Activated CD4-positive, alpha-beta T cell treated with anti-CD3 and anti-CD28 coated beads, Interleukin-2, amount 10 ng/mL, durations not matched to agents 24 days and 14 days (primary cell): ENCODE data around the gene METTL21A. TPM values are rescaled to one million over a fixed set of nuclear protein-coding genes. Genes with fewer than 3 reads are reported as not detected.
"Not testable (repeated sequence)": the region's sequence is repeated elsewhere in the genome, so short reads cannot be mapped to it uniquely, and the experiment has no call there.

Source experiments
- DNase-seq: peaks from one replicate; pipeline ENCODE4 v3.0.0; 2022
- H3K27ac Mint-ChIP-seq: one replicate; pipeline ENCODE4 v1.8.0; 2022; ENCODE audit warnings: mild to moderate bottlenecking, mixed read lengths
- H3K27me3 Mint-ChIP-seq: one replicate; pipeline ENCODE4 v1.8.0; 2022; ENCODE audit warnings: mixed read lengths
- H3K36me3 Mint-ChIP-seq: one replicate; pipeline ENCODE4 v1.8.0; 2022; ENCODE audit warnings: low read depth, mild to moderate bottlenecking, mixed read lengths
- H3K4me1 Mint-ChIP-seq: one replicate; pipeline ENCODE4 v1.8.0; 2021; ENCODE audit warnings: mixed read lengths
- H3K4me3 Mint-ChIP-seq: one replicate; pipeline ENCODE4 v1.8.0; 2022; ENCODE audit warnings: mild to moderate bottlenecking, moderate library complexity, mixed read lengths
- H3K9me3 Mint-ChIP-seq: one replicate; pipeline ENCODE4 v1.8.0; 2021; ENCODE audit warnings: mixed read lengths
- intact Hi-C: fragments of 100-400 bp; cut with micrococcal nuclease; formaldehyde crosslinking; loops from one replicate; pipeline ENCODE4 v1.15.1; 2023
- total RNA-seq: library from RNA; stranded (reverse); gene quantifications from 2 replicates; pipeline ENCODE4 v1.2.3, GENCODE V29; 2022

Gene METTL21A
- total RNA-seq, 1 donor from 2014 or later: 42.6 TPM

- H3K36me3 Mint-ChIP-seq, H3K4me3 Mint-ChIP-seq, H3K9me3 Mint-ChIP-seq, intact Hi-C loops, H3K27ac Mint-ChIP-seq, DNase-seq, H3K4me1 Mint-ChIP-seq, H3K27me3 Mint-ChIP-seq: not testable (repeated sequence)
Measured at GRCh38 chr2:207639288-207639687, 14.1 kb upstream of the METTL21A start.

DNA sequence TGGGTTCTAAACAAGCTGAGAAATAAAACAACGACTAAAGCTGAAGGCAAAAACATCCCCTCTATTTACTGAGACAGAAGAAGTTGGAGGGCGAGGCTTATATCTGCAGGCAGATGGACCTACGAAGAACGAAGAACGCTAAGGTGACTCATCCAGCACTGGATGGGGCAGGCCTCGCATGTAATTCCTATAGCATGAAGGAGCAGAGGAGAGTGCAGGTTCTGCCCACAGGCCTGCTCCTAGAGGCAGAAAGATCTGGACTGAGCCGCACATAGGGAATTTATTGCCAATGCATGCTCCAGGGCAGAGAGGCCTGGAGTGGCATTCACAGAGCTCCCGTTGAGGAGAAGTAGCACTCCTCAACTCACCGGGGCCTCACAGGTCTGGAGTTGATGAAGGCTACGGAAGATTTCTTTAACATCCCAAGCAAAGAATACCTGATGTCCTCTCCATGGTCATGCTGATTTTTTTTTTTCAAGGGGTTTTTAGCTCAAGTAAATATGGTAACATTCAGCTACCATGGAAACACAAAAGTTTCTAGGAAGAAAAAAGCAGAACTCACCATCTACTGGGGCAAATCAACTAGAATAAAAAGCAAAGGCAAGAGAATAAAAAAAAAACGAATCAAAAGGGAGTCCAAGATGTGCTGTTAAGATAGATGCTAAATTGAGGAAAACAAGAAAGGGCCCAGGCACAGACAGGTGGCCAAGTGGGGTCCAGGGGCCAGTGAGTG is 10.4 kb upstream of the METTL21A start:
- Mint-ChIP-seq H3K27me3 (peaks cover 4% of the 10 kb centered on the region), H3K4me3 (no peak overlapping the region), H3K9me3 (no peaks in the 10 kb centered on the region), H3K36me3 (no peaks in the 10 kb centered on the region), H3K27ac (no peak overlapping the region), H3K4me1 (peaks cover 7% of the 10 kb centered on the region)
- DNase-seq: no peak
- intact Hi-C loops: no loop called here

DNA sequence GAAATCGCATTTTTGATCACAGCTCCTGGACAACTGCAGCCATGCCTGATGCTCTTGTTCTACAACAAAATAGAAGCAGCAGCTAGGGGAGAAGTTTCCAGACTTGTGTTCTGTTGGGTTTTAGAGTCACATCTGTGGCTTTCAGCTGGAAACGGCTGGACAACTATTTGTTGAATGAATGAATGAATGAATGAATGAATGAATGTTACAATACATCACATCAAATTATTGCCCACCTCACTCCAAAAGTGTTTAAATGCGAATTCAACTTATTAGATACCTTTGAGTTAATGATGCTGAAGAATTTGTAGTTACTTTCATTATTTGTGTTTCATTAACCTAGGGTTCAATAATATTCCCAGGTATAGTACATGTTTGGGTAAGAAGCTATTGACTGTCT is 8.5 kb upstream of the METTL21A start:
- DNase-seq: no peak
- Mint-ChIP-seq H3K27me3 (peaks cover 4% of the 10 kb centered on the region), H3K4me3 (no peak overlapping the region), H3K36me3 (no peaks in the 10 kb centered on the region), H3K9me3 (no peaks in the 10 kb centered on the region), H3K27ac (no peak overlapping the region), H3K4me1 (peaks cover 7% of the 10 kb centered on the region)
- intact Hi-C loops: no loop called here

DNA sequence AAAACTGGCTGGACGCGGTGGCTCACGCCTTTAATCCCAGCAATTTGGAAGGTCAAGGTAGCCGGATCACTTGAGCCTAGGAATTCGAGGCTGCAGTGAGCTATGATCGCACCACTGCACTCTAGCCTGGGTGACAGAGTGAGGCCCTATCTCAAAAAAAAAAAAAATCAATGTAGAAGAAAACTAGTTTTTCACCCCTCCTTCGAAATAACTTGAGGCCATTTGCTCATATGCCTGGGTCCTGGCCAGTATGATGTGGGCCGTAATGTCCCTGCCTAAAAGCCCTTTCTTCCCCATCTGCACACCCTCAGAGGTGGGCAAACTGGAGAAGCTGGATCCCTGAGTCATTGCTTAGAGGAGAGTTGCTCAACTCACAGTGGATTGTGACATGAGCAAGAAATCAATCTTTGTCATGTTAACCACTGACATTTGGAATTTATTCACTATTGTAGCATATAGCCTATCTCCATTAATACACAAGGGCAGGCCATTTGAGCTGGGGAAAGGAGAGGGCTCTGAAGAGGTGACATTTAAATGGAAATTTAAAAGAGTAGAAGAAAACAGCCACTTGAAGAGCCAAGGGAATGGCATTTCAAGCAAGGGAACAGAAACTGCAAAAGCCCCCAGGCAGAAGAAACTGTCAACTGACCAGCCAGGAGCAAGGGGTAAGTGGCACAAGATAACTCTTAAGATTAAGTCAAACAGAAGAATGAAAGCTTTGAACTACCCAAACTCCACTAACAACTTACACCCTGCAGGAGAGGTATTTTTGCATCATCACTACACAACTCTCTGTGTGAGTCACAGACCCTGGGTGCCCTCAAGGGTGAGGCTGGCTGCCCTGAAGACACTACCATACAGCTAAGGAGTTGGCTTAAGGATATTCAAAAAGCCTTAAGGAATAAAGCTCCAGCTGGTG is 7.6 kb upstream of the METTL21A start:
- intact Hi-C loops: no loop called here
- peaks cover 8% of the 10 kb centered on the region for H3K4me1 Mint-ChIP-seq
- no peak for DNase-seq
- H3K27ac Mint-ChIP-seq: peak overlapping the region; percentile 43
- no peaks in the 10 kb centered on the region for H3K36me3 Mint-ChIP-seq
- H3K27me3 Mint-ChIP-seq: peaks cover 4% of the 10 kb centered on the region
- no peaks in the 10 kb centered on the region for H3K9me3 Mint-ChIP-seq
- no peak overlapping the region for H3K4me3 Mint-ChIP-seq

DNA sequence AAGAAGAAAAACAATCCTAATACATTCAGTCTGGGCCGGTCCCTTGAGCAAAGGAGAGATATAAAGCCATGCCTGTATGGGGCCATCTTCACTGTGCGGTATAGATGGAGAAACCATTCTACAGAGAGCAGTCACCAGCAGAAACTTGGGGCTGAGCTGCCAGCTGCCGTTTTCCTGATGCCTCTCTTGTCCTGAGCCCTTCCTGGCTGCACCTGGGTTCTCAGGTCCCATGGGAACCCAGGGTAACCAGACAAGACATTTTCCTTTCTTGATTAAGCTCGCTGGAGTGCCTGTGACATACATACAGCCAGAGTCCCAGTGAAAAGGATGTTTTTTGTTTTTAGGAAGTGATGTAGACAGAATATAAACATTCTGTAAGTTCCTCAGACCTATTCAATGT is 5.3 kb upstream of the METTL21A start:
- Mint-ChIP-seq H3K4me1 (peaks cover 16% of the 10 kb centered on the region), H3K27me3 (peaks cover 4% of the 10 kb centered on the region), H3K36me3 (no peaks in the 10 kb centered on the region), H3K27ac (no peak overlapping the region), H3K4me3 (no peak overlapping the region), H3K9me3 (no peaks in the 10 kb centered on the region)
- no peak for DNase-seq
- intact Hi-C loops: no loop called here

- Mint-ChIP-seq H3K9me3 (no peaks in the 10 kb centered on the region), H3K4me3 (no peak overlapping the region)
Measured at GRCh38 chr2:207629553-207629952, 4.4 kb upstream of the METTL21A start.

GRCh38 chr2:207624185-207625013 is 795 bp downstream of the METTL21A start:
- no peaks in the 10 kb centered on the region for H3K27me3 Mint-ChIP-seq
- peaks cover 34% of the 10 kb centered on the region for H3K36me3 Mint-ChIP-seq
- peak overlapping the region; percentile 96 for H3K27ac Mint-ChIP-seq
- intact Hi-C loops: loop anchor here (1.0 to 10.0 kb wide), 10 partner anchors 87 to 860 kb away; partner anchors contain the start of genes CCNYL1, CREB1, FASTKD2 and FZD5
- DNase-seq: peak; percentile 92
- peaks cover 38% of the 10 kb centered on the region for H3K4me1 Mint-ChIP-seq
- H3K9me3 Mint-ChIP-seq: no peaks in the 10 kb centered on the region
- peak overlapping the region; percentile 95 for H3K4me3 Mint-ChIP-seq

More at GRCh38 chr2:207629553-207629952, 4.4 kb upstream of the METTL21A start:
- Mint-ChIP-seq H3K27ac (no peak overlapping the region), H3K4me1 (peaks cover 18% of the 10 kb centered on the region), H3K36me3 (no peaks in the 10 kb centered on the region), H3K27me3 (peaks cover 4% of the 10 kb centered on the region)
- intact Hi-C loops: loop anchor here (5.0 to 10.0 kb wide), 3 partner anchors 295 to 623 kb away; partner anchors contain the start of gene KLF7
- DNase-seq: no peak

GRCh38 chr2:207621501-207622039 is 3.6 kb downstream of the METTL21A start:
- Mint-ChIP-seq H3K9me3 (no peaks in the 10 kb centered on the region), H3K27me3 (no peaks in the 10 kb centered on the region), H3K4me1 (peaks cover 36% of the 10 kb centered on the region), H3K4me3 (no peak overlapping the region), H3K27ac (no peak overlapping the region), H3K36me3 (peaks cover 51% of the 10 kb centered on the region)
- DNase-seq: peak; percentile 59
- intact Hi-C loops: loop anchor here (10.0 kb wide), 2 partner anchors 287 to 457 kb away; partner anchors contain the start of gene KLF7

DNA sequence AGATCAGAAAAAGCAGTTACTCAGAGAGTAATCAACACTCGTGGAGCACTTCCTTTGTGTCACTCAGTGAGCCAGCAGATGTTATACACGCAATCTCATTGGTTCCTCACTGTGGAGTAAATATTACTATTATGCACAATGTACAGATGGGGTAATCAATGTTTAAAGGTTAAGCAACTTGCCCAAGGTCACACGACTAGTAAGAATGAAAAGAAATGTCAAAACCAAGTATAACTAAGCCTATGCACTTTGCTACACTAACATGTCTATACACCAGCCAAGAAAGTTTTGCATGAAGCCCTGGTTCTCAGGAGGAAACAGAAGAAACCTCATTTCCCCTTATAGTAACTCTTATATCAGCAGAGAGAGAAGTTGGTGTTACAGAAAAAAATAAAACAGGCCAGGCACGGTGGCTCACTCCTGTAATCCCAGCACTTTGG is 5.4 kb downstream of the METTL21A start:
- Mint-ChIP-seq H3K9me3 (no peaks in the 10 kb centered on the region), H3K27me3 (no peaks in the 10 kb centered on the region), H3K4me1 (peaks cover 32% of the 10 kb centered on the region), H3K36me3 (peaks cover 60% of the 10 kb centered on the region), H3K4me3 (peak overlapping the region; percentile 43), H3K27ac (peak overlapping the region; percentile 46)
- intact Hi-C loops: loop anchor here (10.0 kb wide), 2 partner anchors 285 to 455 kb away; partner anchors contain the start of gene KLF7
- no peak for DNase-seq

DNA sequence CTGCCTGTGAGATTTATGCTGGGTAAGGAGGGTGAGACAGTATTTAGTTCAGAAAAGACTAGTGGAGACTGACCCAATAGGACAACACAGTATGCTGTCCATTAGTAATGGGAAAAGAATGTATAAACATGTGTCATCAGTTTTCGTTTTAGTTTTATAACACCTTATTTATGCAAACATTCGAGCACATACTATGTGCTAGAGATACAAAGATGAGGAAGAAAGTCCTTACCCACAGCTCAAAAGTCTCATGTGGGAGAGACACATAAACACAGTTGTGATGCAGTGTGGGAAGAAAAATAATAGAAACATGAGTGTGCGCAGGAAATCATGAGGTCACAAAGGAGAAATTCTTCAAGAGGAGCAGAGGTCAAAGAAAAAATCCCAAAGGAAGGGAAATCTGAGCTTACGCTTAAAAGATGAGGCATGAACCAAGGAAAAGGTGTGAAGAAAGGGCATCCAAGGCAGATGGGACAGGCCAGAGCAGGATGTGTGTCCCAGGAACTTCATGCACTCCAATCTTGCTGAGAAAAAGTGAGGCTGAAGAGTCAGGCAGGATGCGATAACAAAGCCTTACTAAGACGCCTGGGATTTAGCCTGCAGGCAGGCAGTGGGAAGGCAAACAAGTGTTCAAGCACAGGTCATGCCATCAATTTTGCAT is 8.1 kb downstream of the METTL21A start:
- H3K36me3 Mint-ChIP-seq: peaks cover 60% of the 10 kb centered on the region
- peak overlapping the region; percentile 3 for H3K27ac Mint-ChIP-seq
- no peaks in the 10 kb centered on the region for H3K27me3 Mint-ChIP-seq
- H3K4me1 Mint-ChIP-seq: peaks cover 23% of the 10 kb centered on the region
- no peaks in the 10 kb centered on the region for H3K9me3 Mint-ChIP-seq
- no peak for DNase-seq
- H3K4me3 Mint-ChIP-seq: no peak overlapping the region
- intact Hi-C loops: no loop called here

DNA sequence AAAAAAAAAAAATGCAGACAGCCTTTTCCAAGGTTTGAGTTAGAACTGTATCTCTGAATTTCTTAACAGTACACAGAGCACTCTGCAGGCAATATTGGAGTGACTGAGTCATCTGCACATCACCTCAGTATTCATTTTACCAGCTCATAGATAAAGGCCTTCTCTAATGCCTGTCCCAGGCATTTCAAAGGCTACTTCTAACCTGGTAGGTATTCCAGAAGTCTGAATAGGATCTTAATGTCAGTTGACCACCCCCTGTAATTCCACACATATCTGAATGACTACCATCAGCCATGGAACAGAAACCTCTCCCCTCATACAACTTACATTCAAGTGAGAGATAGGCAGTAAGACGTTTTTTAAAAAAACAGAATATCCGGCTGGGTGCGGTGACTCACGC is 9.0 kb downstream of the METTL21A start:
- Mint-ChIP-seq H3K27me3 (no peaks in the 10 kb centered on the region), H3K4me1 (peaks cover 15% of the 10 kb centered on the region), H3K36me3 (peaks cover 53% of the 10 kb centered on the region)

GRCh38 chr2:207614824-207615223 is 10.4 kb downstream of the METTL21A start:
- Mint-ChIP-seq H3K4me1 (peaks cover 8% of the 10 kb centered on the region), H3K9me3 (no peaks in the 10 kb centered on the region), H3K27ac (no peak overlapping the region), H3K4me3 (no peak overlapping the region), H3K27me3 (no peaks in the 10 kb centered on the region), H3K36me3 (peaks cover 47% of the 10 kb centered on the region)
- no peak for DNase-seq
- intact Hi-C loops: no loop called here

More for the DNA sequence above, 9.0 kb downstream of the METTL21A start:
- intact Hi-C loops: no loop called here
- Mint-ChIP-seq H3K27ac (no peak overlapping the region), H3K4me3 (no peak overlapping the region), H3K9me3 (no peaks in the 10 kb centered on the region)
- no peak for DNase-seq

DNA sequence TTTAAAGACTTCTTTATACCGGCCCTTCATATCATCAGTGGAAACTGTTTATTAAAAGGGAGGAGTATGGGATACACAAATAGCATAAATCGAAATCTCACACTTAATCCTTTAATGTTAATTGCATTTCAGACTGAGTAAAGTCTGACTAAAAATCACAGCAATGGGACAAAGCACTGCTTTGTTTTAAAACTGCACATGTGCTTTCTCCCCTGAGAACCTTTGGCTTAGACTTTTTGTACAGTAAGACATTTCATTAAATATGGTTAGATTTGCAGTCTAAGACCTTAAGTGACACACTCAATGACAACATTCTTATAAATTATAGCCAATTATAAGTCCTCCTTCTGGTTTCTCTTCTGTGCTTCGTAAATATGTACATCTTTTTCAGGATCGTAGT is 12.5 kb downstream of the METTL21A start:
- Mint-ChIP-seq H3K27ac (no peak overlapping the region), H3K4me1 (peaks cover 5% of the 10 kb centered on the region), H3K9me3 (peaks cover 5% of the 10 kb centered on the region), H3K27me3 (no peaks in the 10 kb centered on the region), H3K36me3 (peaks cover 49% of the 10 kb centered on the region), H3K4me3 (no peak overlapping the region)
- intact Hi-C loops: no loop called here
- no peak for DNase-seq
